Fibroblast of mammary gland (primary cell): ENCODE data around the gene SLC25A30.
"Not testable (repeated sequence)": the region's sequence is repeated elsewhere in the genome, so short reads cannot be mapped to it uniquely, and the experiment has no call there.

Source experiments
- DNase-seq: peaks from one replicate; pipeline ENCODE4 v3.0.0-alpha.2; 2010; ENCODE audit warnings: low read depth
- H3K4me3 ChIP-seq: 2 replicates; pipeline ENCODE4 v1.5.1; 2011; ENCODE audit warnings: low read depth, mild to moderate bottlenecking, low read length, moderate library complexity; ENCODE audit not compliant: control insufficient read depth
- CTCF ChIP-seq: conservative IDR thresholded peaks from 2 replicates; pipeline ENCODE4 v1.5.1; 2011; ENCODE audit warnings: low read depth, low read length, inconsistent platforms; ENCODE audit not compliant: control insufficient read depth, insufficient read depth

SLC25A30 gene

GRCh38 chr13:45433381-45433790 is 15.2 kb upstream of the SLC25A30 start:
- DNase-seq, result no peak
- no peak for TF ChIP-seq CTCF
- no peak overlapping the region for H3K4me3 ChIP-seq

GRCh38 chr13:45432737-45433380 is 14.7 kb upstream of the SLC25A30 start:
- no peak for TF ChIP-seq CTCF

GRCh38 chr13:45426056-45426841 is 8.1 kb upstream of the SLC25A30 start:
- H3K4me3 ChIP-seq, DNase-seq: not testable (repeated sequence)

More at GRCh38 chr13:45432737-45433380, 14.7 kb upstream of the SLC25A30 start:
- H3K4me3 ChIP-seq, result no peak overlapping the region
- no peak for DNase-seq

GRCh38 chr13:45422731-45423292 is 4.6 kb upstream of the SLC25A30 start:
- DNase-seq, result no peak
- TF ChIP-seq CTCF, result no peak
- H3K4me3 ChIP-seq, result no peak overlapping the region

GRCh38 chr13:45419945-45420344 is 1.8 kb upstream of the SLC25A30 start:
- TF ChIP-seq CTCF, result no peak
- DNase-seq, result no peak
- H3K4me3 ChIP-seq, result no peak overlapping the region

- DNase-seq, H3K4me3 ChIP-seq: not testable (repeated sequence)
Observed at GRCh38 chr13:45419389-45419788, 1.2 kb upstream of the SLC25A30 start.

GRCh38 chr13:45416516-45417128 is 1.6 kb downstream of the SLC25A30 start:
- no peak for DNase-seq
- peak overlapping the region; percentile 78 for H3K4me3 ChIP-seq
- no peak for TF ChIP-seq CTCF
